ENCODE measurements around the gene ALG9.

- TF ChIP-seq CTCF (optimal IDR thresholded peaks at IDR 0.05 in 1 of 3, IDR thresholded peaks at IDR 0.05 in 1 of 3, conservative IDR thresholded peaks at IDR 0.05 in 1 of 3; ENCODE audit: extremely low read depth in 1 of 3, insufficient read depth in 2 of 3, low read length in 3 of 3) (no peak), EZH2 (IDR thresholded peaks at IDR 0.05; ENCODE audit: low read length) (no peak)
These were observed 15.9 kb downstream of the ALG9 start for GRCh38 chr11:111855506-111855905.
